ENCODE measurements around the gene ARAP2. TPM values are rescaled to one million over a fixed set of nuclear protein-coding genes. Genes with fewer than 3 reads are reported as not detected.

Gene ARAP2
- total RNA-seq (0.16 TPM in 1 of 2 replicates, not detected in the other), polyA plus RNA-seq (0.02 TPM in 1 of 2 replicates, not detected in the other), polyA minus RNA-seq (0.41 TPM in 1 of 2 replicates, not detected in the other), Bru-seq, nascent RNA (percentile 8 among the genes with signal in this experiment), BruChase-seq, experiment 1, labeled RNA remaining after a 6-hour chase (percentile 14 among the genes with signal in this experiment), BruChase-seq, experiment 2, labeled RNA remaining after a 2-hour chase (percentile 15 among the genes with signal in this experiment)
- polyA plus RNA-seq (2011; cell fraction: cytosol; rRNA removed) = 0.01 and 0.03 TPM in 2 replicates
- polyA plus RNA-seq (2011; cell fraction: nucleus; rRNA removed) = 0.08 and 0.11 TPM in 2 replicates
- not detected in 2 replicates for polyA plus RNA-seq (2012)
- polyA minus RNA-seq (2011; cell fraction: cytosol; rRNA and poly(A)+ RNA removed) = 8.6 TPM
- 0.24 and 0.96 TPM in 2 replicates for polyA minus RNA-seq (2011; cell fraction: nucleus; rRNA and poly(A)+ RNA removed)
- long read RNA-seq = 0 reads

- no peak for FAIRE-seq
Observed at GRCh38 chr4:36244257-36245082, at the start of gene ARAP2. Gene ARAP2 (minus strand): TSS chr4:36244514. CDS start chr4:36229486, 15,028 bp downstream.

GRCh38 chr4:36292556-36293188, 48.4 kb upstream of the ARAP2 start:
- POLR2A ChIA-PET = no interaction called here
- no TSS peak for BruUV-seq (replicated peaks)
- dilution Hi-C loops (cut with MboI; ENCODE audit: extremely low pct_ligation_motif_present, low sequenced_read_pairs) = no loop called here

More at GRCh38 chr4:36244257-36245082, at the start of gene ARAP2:
- CTCF ChIA-PET = no interaction called here
- Histone ChIP-seq H3K4me2 (ENCODE audit: insufficient read depth, low read length) (peak within 1 kb of the TSS; percentile 72), H3K9me1 (replicated peaks; ENCODE audit: control insufficient read depth, extremely low read depth, insufficient read depth, low read length) (no peaks in the 10 kb centered on the region), H4K20me1 (replicated peaks; ENCODE audit: control insufficient read depth, extremely low read depth, insufficient read depth, low read length) (no peaks in the 10 kb centered on the region), H3K36me3 (ENCODE audit: control insufficient read depth in 2 of 2, extremely low read depth in 1 of 2, insufficient read depth in 2 of 2, low read length in 2 of 2) (no peaks in the 10 kb centered on the region), H3K27ac (ENCODE audit: insufficient read depth, low read depth, low read length) (no peak within 1 kb of the TSS), H3K9ac (replicated peaks; ENCODE audit: extremely low read depth, insufficient read depth, low read length) (no peak within 1 kb of the TSS), H3K4me3 (replicated peaks in 1 of 3; ENCODE audit: insufficient read depth in 1 of 3, low read depth in 1 of 3, low read length in 3 of 3) (peak within 1 kb of the TSS; percentile 33 to 43 (median 37)), H3K79me2 (ENCODE audit: control insufficient read depth, insufficient read depth, low read length) (no peaks in the 10 kb centered on the region), H3K4me1 (ENCODE audit: control insufficient read depth, extremely low read depth, insufficient read depth, low read length) (peaks cover 3% of the 10 kb centered on the region), H3K9me3 (replicated peaks; ENCODE audit: control insufficient read depth, insufficient read depth, low read length) (no peaks in the 10 kb centered on the region), H2AFZ (ENCODE audit: low read depth, low read length) (peak within 1 kb of the TSS; percentile 27), H3K27me3 (ENCODE audit: control insufficient read depth in 2 of 2, insufficient read depth in 2 of 2, low read length in 2 of 2) (peaks cover 4 to 5% of the 10 kb centered on the region in 2 experiments)
- no peak for DNase-seq (ENCODE audit: low read depth, low spot score)
- intact Hi-C loops (cut with micrococcal nuclease) = no loop called here
- POLR2A ChIA-PET = interaction anchor here (0.6 kb wide), 1 partner anchor 52 kb away, joined by 7 read pairs; no protein-coding TSS in a partner anchor
- dilution Hi-C loops (cut with MboI; ENCODE audit: extremely low pct_ligation_motif_present, low sequenced_read_pairs) = no loop called here
- TF ChIP-seq FOS (IDR thresholded peaks at IDR 0.05; ENCODE audit: borderline replicate concordance, insufficient read depth, low read length) (no peak), MAX (IDR thresholded peaks at IDR 0.05; ENCODE audit: insufficient read depth, insufficient read length) (no peak)
- BruUV-seq (replicated peaks) = no TSS peak

More at GRCh38 chr4:36292556-36293188, 48.4 kb upstream of the ARAP2 start:
- H3K4me2 ChIP-seq (ENCODE audit: insufficient read depth, low read length) = no peak overlapping the region
- no peaks in the 10 kb centered on the region for H3K36me3 ChIP-seq (ENCODE audit: control insufficient read depth in 2 of 2, extremely low read depth in 1 of 2, insufficient read depth in 2 of 2, low read length in 2 of 2)
- no peak overlapping the region for H3K9ac ChIP-seq (replicated peaks; ENCODE audit: extremely low read depth, insufficient read depth, low read length)
- TF ChIP-seq FOS (IDR thresholded peaks at IDR 0.05; ENCODE audit: borderline replicate concordance, insufficient read depth, low read length) = no peak
- TF ChIP-seq GATA2 (IDR thresholded peaks at IDR 0.05; ENCODE audit: insufficient read depth, insufficient read length, low read depth, low read length) = no peak
- TF ChIP-seq POLR2AphosphoS5 (IDR thresholded peaks at IDR 0.05; ENCODE audit: insufficient read depth, low read depth, low read length) = no peak
- no peak for TF ChIP-seq EZH2 (IDR thresholded peaks at IDR 0.05; ENCODE audit: borderline replicate concordance, low read depth, low read length, severe bottlenecking)
- no peak for TF ChIP-seq JUN (IDR thresholded peaks at IDR 0.05; ENCODE audit: borderline replicate concordance, insufficient read depth, insufficient read length, low read depth)
- no peaks in the 10 kb centered on the region for H3K79me2 ChIP-seq (ENCODE audit: control insufficient read depth, insufficient read depth, low read length)
- CTCF ChIA-PET = no interaction called here
- no peaks in the 10 kb centered on the region for H4K20me1 ChIP-seq (replicated peaks; ENCODE audit: control insufficient read depth, extremely low read depth, insufficient read depth, low read length)
- no peak for DNase-seq (ENCODE audit: low read depth, low spot score)
- no peak overlapping the region for H3K27ac ChIP-seq (ENCODE audit: insufficient read depth, low read depth, low read length)
- no peak for FAIRE-seq
- no peaks in the 10 kb centered on the region for H3K27me3 ChIP-seq (ENCODE audit: control insufficient read depth in 2 of 2, insufficient read depth in 2 of 2, low read length in 2 of 2)
- H3K9me1 ChIP-seq (replicated peaks; ENCODE audit: control insufficient read depth, extremely low read depth, insufficient read depth, low read length) = no peaks in the 10 kb centered on the region
- no peak overlapping the region for H2AFZ ChIP-seq (ENCODE audit: low read depth, low read length)
- no peaks in the 10 kb centered on the region for H3K4me1 ChIP-seq (ENCODE audit: control insufficient read depth, extremely low read depth, insufficient read depth, low read length)
- H3K9me3 ChIP-seq (replicated peaks; ENCODE audit: control insufficient read depth, insufficient read depth, low read length) = no peaks in the 10 kb centered on the region
- intact Hi-C loops (cut with micrococcal nuclease) = no loop called here
- H3K4me3 ChIP-seq (replicated peaks in 1 of 3; ENCODE audit: insufficient read depth in 1 of 3, low read depth in 1 of 3, low read length in 3 of 3) = no peak overlapping the region

All from endothelial cell of umbilical vein (primary cell).